Psoas muscle (tissue), 8 donors: ENCODE data around the gene AKAP4. TPM values are rescaled to one million over a fixed set of nuclear protein-coding genes. Genes with fewer than 3 reads are reported as not detected.

Experiments
- ATAC-seq, 4 donors: fragments of 200-7000 bp; cut with Tn5 transposase; one replicate each; pipeline ENCODE4 v1.9.1; 2020; ENCODE audit warnings: moderate library complexity in 3 of 4, mild to moderate bottlenecking in 2 of 4
- DNase-seq, 2 donors: peaks; one replicate each; pipeline ENCODE4 v3.0.0-alpha.2; 2020
- H3K27ac ChIP-seq: fragments of 200-600 bp; one replicate; pipeline ENCODE4 v1.8.0; 2022
- H3K27me3 ChIP-seq, 3 donors: fragments of 200-600 bp in 1 of 3; one replicate each; pipeline versions ENCODE4 v1.6.1 to v1.8.0; 2013 to 2022; ENCODE audit warnings: low read length in 2 of 3, mild to moderate bottlenecking in 2 of 3, moderate library complexity in 1 of 3; ENCODE audit not compliant: insufficient read depth in 3 of 3
- H3K36me3 ChIP-seq, 2 donors: fragments of 200-600 bp in 1 of 2; one replicate each; pipeline versions ENCODE4 v1.6.1 to v1.8.0; 2013 to 2022; ENCODE audit warnings: low read depth in 1 of 2, mild to moderate bottlenecking in 1 of 2, moderate library complexity in 1 of 2; ENCODE audit not compliant: insufficient read depth in 1 of 2
- H3K4me1 ChIP-seq: fragments of 200-600 bp; one replicate; pipeline ENCODE4 v1.8.0; 2022
- H3K4me3 ChIP-seq: fragments of 200-600 bp; one replicate; pipeline ENCODE4 v1.8.0; 2022; ENCODE audit warnings: mild to moderate bottlenecking
- H3K9me3 ChIP-seq: fragments of 200-600 bp; one replicate; pipeline ENCODE4 v1.8.0; 2022
- WGBS, 3 donors: extraction: QIAGEN DNeasy Blood & Tissue Kit; methylation state at CpG; one replicate each; pipeline versions ENCODE4 v1.1.6 to v1.1.7; 2013; 5-methylcytosine and 5-hydroxymethylcytosine counted together
- intact Hi-C, 2 donors: fragments of 100-400 bp; cut with DNase I; formaldehyde crosslinking; loops; one replicate each; pipeline versions ENCODE4 v1.11.0 to v1.14.2; 2022
- polyA plus RNA-seq, 3 donors: library from polyadenylated mRNA; stranded (reverse); fragments of 200-250 nt; gene quantifications; one replicate each; pipeline ENCODE4 v1.2.3, GENCODE V29; 2013
- total RNA-seq, 4 donors: library from RNA; stranded (reverse); fragmentation: NEBNext Ultra II Directional in 2 of 4; extraction: Animal tissue kit (Norgen Biotek cat#: 25700) in 2 of 4; gene quantifications; one replicate each; pipeline versions ENCODE4 v1.2.1 to v1.2.4, GENCODE V29; 2021 to 2023
- TF ChIP-seq, protein P1 (sequence below): fragments of 200-600 bp; IDR thresholded peaks from one replicate; pipeline ENCODE4 v1.8.0; 2022; ENCODE audit warnings: antibody characterized with exemption
- donor health status: healthy with polysubstance abuse.
- donor health status: DM: no; HTN: no; CAD: no; lungs with moderate emphysema.
- donor health status: Bipolar disorder and iron deficiency.
- donor health status: healthy.
- donor health status: DM: yes; HTN: yes; CAD: no.
- donor health status: DM: no; HTN: no; CAD: no.
- donor health status: DM: no; HTN: no; CAD: no.
- donor health status: DM: yes; HTN: yes; CAD: no.

AKAP4 gene
- total and polyA plus RNA-seq, 7 donors: not detected

DNA sequence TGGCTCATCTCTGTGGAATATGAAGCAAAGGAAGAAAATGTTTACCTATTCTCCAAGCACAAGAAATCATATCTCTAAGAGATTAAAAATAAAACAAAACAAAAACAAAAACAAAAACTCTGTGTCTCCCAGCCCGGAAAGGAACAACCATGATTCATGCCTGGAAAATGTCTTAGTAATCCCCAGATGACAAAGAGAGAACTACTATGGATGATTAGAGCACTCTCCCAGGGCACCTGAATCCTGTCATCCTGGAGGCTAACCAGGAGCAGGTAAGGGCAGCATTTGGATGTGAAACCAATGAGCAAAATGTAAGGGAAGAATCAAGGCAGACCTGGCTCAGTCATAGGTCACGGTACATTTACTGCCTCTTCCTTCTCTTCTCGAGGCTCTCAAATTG is 1.7 kb upstream of the AKAP4 start:
- DNase-seq: no peak
- intact Hi-C loops: loop anchor here (5.0 kb wide), 2 partner anchors 100 to 285 kb away; no protein-coding TSS in a partner anchor
- TF ChIP-seq, protein P1, sequence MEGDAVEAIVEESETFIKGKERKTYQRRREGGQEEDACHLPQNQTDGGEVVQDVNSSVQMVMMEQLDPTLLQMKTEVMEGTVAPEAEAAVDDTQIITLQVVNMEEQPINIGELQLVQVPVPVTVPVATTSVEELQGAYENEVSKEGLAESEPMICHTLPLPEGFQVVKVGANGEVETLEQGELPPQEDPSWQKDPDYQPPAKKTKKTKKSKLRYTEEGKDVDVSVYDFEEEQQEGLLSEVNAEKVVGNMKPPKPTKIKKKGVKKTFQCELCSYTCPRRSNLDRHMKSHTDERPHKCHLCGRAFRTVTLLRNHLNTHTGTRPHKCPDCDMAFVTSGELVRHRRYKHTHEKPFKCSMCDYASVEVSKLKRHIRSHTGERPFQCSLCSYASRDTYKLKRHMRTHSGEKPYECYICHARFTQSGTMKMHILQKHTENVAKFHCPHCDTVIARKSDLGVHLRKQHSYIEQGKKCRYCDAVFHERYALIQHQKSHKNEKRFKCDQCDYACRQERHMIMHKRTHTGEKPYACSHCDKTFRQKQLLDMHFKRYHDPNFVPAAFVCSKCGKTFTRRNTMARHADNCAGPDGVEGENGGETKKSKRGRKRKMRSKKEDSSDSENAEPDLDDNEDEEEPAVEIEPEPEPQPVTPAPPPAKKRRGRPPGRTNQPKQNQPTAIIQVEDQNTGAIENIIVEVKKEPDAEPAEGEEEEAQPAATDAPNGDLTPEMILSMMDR: no peak

DNA sequence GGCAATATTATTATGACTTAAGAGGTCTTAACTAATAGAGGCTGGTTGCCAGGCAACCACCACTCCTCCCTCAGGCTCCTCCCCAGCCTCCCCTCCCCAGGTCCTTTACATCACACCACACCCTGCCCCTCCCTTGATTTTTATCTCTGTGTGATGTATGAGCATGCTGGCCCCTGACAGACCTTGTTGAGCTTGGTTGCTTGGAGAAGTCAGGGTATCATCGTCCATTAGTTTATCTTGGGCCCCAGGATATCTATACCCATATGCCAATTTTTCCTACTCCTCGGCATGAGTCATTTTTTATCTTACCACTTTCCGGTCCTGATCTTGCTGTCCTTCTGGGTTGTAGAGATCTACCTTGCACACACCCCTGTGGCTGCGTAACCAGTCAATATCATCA is 2.5 kb downstream of the AKAP4 start:
- TF ChIP-seq, protein P1: no peak
- Histone ChIP-seq H3K27me3 (peaks cover 0 to 25% (median 0%) of the 10 kb centered on the region in 3 donors), H3K27ac (no peak overlapping the region), H3K36me3 (no peaks in the 10 kb centered on the region), H3K4me3 (no peak overlapping the region), H3K4me1 (no peaks in the 10 kb centered on the region), H3K9me3 (no peaks in the 10 kb centered on the region)
- no peak for DNase-seq
- intact Hi-C loops: no loop called here
- WGBS, 3 donors: 83 to 95% (median 95%) methylated on average over 4 of the region's 4 CpGs
- no peak for ATAC-seq

More for the DNA sequence above, 1.7 kb upstream of the AKAP4 start:
- Histone ChIP-seq H3K36me3 (no peaks in the 10 kb centered on the region), H3K9me3 (no peaks in the 10 kb centered on the region), H3K27me3 (peaks cover 0 to 11% (median 0%) of the 10 kb centered on the region in 3 donors), H3K4me1 (no peaks in the 10 kb centered on the region), H3K4me3 (no peak overlapping the region), H3K27ac (no peak overlapping the region)
- WGBS, 3 donors: 54 to 81% (median 59%) methylated on average over 3 of the region's 3 CpGs
- ATAC-seq: no peak

DNA sequence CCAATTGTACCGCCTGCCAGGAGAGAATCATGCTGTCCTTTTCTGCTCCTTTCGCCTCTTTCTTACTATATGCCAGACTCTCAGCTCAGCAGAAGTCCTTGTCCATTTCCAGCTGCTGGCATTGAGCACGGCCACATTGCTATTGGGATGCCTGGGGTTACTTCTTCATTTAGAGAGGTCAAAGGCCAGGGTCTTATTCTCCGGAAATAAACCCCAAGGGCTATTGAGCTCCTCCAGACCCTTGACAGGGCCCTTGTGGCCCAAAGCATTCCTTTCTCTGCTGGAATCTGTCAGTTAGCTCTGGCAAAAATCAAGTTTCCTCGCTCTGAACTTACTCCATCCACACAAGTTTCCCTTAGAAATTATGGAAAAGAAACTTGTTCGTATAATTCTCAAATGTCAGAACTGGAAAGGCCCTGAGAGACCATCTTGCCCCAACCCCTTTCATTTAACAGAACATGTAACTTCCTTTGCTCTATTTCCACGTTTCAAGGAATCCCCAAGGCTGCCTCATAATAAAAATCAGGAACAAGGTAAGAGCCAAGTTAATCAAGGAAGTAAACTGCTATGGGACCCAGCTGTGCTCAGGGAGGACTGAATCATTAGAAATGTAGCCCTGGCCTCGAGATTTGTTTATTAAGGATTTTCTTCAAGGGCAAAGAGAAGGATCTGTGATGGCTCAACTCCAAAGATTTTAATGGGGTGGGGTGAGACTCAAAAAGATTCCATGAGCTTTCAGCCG is 11.8 kb downstream of the AKAP4 start:
- 39 to 47% (median 42%) methylated on average over 9 of the region's 9 CpGs for WGBS, 3 donors
- no peaks in the 10 kb centered on the region for H3K4me1 ChIP-seq
- H3K27ac ChIP-seq: no peak overlapping the region
- H3K27me3 ChIP-seq: peaks cover 0 to 9% (median 0%) of the 10 kb centered on the region in 3 donors
- no peak overlapping the region for H3K4me3 ChIP-seq
- ATAC-seq: no peak
- no peaks in the 10 kb centered on the region for H3K9me3 ChIP-seq
- intact Hi-C loops: no loop called here
- DNase-seq: no peak
- no peaks in the 10 kb centered on the region for H3K36me3 ChIP-seq
- TF ChIP-seq, protein P1: no peak

DNA sequence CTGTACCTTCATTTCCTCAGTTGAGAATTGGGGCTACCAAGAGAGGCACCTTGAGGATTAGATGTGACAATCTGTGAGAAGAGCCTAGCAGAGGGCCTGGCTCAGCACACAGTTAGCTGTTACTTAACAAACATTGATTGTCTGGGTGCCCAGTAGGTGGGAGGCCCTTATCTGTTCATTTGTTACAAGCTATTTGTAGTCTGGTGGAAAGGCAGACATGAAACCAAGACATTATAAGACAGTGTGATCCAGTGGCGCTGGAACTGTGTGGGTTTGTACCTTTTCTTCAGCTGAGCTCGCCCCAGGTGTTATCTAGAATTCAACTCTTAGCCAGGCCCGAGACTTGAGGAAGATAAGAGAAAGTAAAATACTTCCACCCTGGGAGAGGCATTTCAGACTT is 16.9 kb downstream of the AKAP4 start:
- H3K36me3 ChIP-seq: no peaks in the 10 kb centered on the region
- TF ChIP-seq, protein P1: no peak
- WGBS, 3 donors: 76 to 96% (median 91%) methylated on average over 3 of the region's 3 CpGs
- DNase-seq (no peak), ATAC-seq (no peak)
- H3K4me1 ChIP-seq: no peaks in the 10 kb centered on the region
- peaks cover 0 to 14% (median 0%) of the 10 kb centered on the region in 3 donors for H3K27me3 ChIP-seq
- intact Hi-C loops: no loop called here
- H3K9me3 ChIP-seq: no peaks in the 10 kb centered on the region
- H3K27ac ChIP-seq: no peak overlapping the region
- H3K4me3 ChIP-seq: no peak overlapping the region
